Fibroblast of villous mesenchyme (primary cell): ENCODE measurements around the gene FAM131B. TPM values are rescaled to one million over a fixed set of nuclear protein-coding genes. Genes with fewer than 3 reads are reported as not detected.

ENCODE experiments used
- DNase-seq: peaks from one replicate; pipeline ENCODE4 v3.0.0-alpha.2; 2010; ENCODE audit warnings: low read depth
- H3K4me3 ChIP-seq: 2 replicates; pipeline ENCODE4 v1.5.1; 2011; ENCODE audit warnings: low read depth, mild to moderate bottlenecking, low read length
- CTCF ChIP-seq: IDR thresholded peaks from 2 replicates; pipeline ENCODE4 v1.5.1; 2012; ENCODE audit warnings: low read depth, mild to moderate bottlenecking, low read length; ENCODE audit not compliant: insufficient read depth
- total RNA-seq: library from RNA; depleted of rRNA; stranded (reverse); fragments of >200 nt; gene quantifications from 2 replicates; pipeline ENCODE4 v1.2.3, GENCODE V29; 2012

Gene FAM131B
- total RNA-seq, 1 donor = 2.2 TPM

- no peak for TF ChIP-seq CTCF
- no peak for DNase-seq
- H3K4me3 ChIP-seq = no peak overlapping the region
Observed at GRCh38 chr7:143398616-143399015, 36.1 kb upstream of the FAM131B start.

GRCh38 chr7:143397710-143398530 is 35.4 kb upstream of the FAM131B start:
- no peak for TF ChIP-seq CTCF
- DNase-seq = no peak
- H3K4me3 ChIP-seq = no peak overlapping the region

GRCh38 chr7:143396625-143397556 is 34.4 kb upstream of the FAM131B start:
- TF ChIP-seq CTCF = no peak
- no peak for DNase-seq
- no peak overlapping the region for H3K4me3 ChIP-seq

GRCh38 chr7:143396182-143396581 is 33.7 kb upstream of the FAM131B start:
- no peak for TF ChIP-seq CTCF
- no peak for DNase-seq
- no peak overlapping the region for H3K4me3 ChIP-seq

- no peak for DNase-seq
- H3K4me3 ChIP-seq = no peak overlapping the region
- TF ChIP-seq CTCF = peak; percentile 26
Observed at GRCh38 chr7:143395187-143396149, 33.0 kb upstream of the FAM131B start.

GRCh38 chr7:143394777-143395176 is 32.3 kb upstream of the FAM131B start:
- no peak overlapping the region for H3K4me3 ChIP-seq
- DNase-seq = no peak
- no peak for TF ChIP-seq CTCF
